GM18502 (cell line): ENCODE measurements around the gene ITGB6.
"Not testable (repeated sequence)": the region's sequence is repeated elsewhere in the genome, so short reads cannot be mapped to it uniquely, and the experiment has no call there.

ENCODE experiments used
- ATAC-seq: cut with Tn5 transposase; IDR thresholded peaks from one replicate; pipeline ENCODE4 v1.9.1; 2021; ENCODE audit warnings: mild to moderate bottlenecking; ENCODE audit not compliant: unreplicated experiment, poor library complexity

Gene ITGB6

DNA sequence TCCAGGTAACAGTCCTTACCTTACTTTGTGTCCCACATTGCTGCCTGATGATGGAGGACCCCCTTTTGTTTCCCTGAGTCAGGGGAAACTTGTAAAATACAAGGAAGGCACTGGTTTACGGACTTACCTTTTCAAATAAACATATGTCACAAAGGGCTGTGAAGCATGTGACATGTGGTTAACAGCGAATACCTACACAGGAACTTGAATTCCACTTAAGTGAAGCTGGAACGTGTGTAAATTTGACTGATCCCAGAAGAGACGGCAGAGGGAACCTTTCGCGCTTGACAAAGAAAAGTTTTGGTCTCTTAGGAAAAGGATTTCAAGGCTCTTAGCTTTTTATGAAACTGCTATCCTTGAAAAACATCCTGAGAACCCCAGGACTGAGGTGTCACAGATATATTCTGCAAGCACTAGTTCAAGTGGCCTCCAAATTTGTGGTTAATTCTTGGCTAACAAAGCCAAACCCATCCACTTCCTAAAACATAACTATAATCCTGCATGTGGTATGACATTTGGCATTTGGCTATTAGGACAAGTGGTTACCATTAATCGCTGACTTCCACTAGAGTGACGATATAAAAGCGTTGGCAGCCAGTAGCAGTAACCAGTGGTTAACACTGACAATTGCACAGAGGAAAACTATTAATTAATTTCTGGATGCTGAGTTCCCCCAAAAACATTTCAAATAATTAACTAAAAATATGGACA is 55.6 kb downstream of the ITGB6 start:
- ATAC-seq: no peak

- no peak for ATAC-seq
Measured at GRCh38 chr2:160142472-160142871, 57.6 kb downstream of the ITGB6 start.

GRCh38 chr2:160141912-160142311 is 58.2 kb downstream of the ITGB6 start:
- ATAC-seq: no peak

- ATAC-seq: no peak
Measured at GRCh38 chr2:160141419-160141818, 58.7 kb downstream of the ITGB6 start.

DNA sequence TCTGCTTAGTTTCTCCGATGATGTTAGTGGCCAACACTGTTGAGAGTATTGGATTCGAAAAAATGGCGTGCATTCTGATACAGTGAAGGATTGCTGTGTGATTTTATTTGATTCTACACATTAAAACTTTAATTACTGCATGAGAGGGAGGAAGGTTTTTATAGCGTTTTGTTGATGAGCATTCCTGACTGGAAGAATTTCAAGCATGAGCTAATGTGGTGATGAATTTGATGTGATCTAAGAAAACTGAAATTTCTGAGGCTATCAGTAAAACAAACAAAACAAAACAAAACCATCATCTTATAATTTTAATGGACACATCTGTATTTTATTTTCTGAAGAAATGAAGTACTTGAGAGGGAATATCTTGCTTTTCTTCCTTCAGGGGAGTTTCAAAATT is 59.6 kb downstream of the ITGB6 start:
- ATAC-seq: no peak

- ATAC-seq: no peak
Measured at GRCh38 chr2:160139991-160140390, 60.1 kb downstream of the ITGB6 start.

- ATAC-seq: no peak
Measured at GRCh38 chr2:160139350-160139749, 60.7 kb downstream of the ITGB6 start.

DNA sequence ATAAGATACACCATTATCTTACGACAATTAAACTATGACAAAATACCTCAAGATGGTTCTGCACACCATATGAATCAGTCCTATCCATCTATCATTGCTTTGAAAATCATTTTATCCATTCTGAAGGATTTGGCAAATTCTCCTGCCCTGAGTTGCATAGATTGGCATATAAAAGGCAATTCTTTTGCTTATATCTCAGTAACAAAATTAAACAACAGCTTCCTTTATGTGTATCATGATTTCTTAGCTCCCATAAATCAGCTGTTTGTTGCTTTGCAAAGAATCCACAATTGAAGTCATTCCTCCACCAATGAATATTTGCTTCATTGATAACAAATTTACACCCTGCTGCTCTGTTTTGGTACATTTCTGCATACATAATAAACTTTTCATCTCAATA is 61.7 kb downstream of the ITGB6 start:
- no peak for ATAC-seq

DNA sequence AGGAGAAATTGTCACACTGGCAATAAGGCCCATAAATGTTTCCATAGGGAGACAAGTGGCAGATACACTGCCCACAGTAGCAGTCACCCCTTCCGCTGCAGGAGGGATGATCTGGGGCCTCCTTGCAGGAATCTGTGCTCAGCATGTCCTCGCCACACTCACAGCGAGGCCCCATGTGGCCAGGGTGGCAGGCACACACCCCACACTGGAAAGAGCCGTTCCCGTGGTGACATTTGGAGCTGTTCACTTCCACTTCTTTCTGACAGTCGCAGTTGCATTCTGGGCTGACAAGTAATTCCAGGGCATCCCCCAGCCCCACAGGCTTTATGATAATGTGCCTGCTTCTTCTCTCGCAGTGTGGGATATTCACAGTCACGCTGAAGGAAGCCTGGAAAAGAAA is 62.6 kb downstream of the ITGB6 start:
- ATAC-seq: no peak

- ATAC-seq: no peak
Measured at GRCh38 chr2:160132761-160133160, 67.3 kb downstream of the ITGB6 start.

- no peak for ATAC-seq
Measured at GRCh38 chr2:160126756-160127155, 73.3 kb downstream of the ITGB6 start.

DNA sequence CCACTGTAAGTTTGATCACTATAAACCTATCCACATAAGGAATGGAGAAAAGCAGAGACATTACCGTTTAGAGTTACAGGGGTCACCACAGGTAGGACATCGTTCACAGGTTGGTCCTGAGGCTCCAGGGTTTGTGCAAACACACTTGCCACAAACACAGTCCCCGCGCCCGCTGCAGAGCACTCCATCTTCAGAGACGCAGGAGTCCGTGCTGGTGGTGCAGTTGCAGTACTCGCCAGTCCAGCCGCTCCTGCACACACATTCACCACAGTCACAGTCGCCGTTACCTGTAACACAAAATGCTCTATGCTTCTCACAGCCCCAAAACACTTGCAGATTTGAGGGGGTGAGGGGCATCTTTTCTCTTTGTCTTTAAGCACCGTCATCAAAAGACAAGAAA is 73.8 kb downstream of the ITGB6 start:
- no peak for ATAC-seq

DNA sequence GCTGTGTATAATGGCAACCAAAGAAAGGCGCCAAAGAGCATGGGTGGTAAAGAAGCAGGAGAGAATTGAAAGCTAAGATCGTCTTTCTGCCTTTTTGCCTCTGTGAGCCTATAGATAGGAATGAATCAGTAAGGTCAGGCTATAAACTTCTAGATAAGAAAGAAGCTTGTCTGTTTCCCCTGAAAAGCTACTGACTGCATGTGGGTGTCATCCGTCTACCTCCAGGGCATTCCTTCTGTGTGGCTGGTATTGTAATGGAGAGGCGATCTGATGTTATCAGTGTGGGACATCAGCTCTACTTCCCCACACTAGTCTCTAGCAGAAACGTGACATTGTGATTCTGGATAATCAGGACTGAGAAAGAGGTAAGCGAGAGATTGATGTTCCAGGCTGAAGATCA is 74.2 kb downstream of the ITGB6 start:
- no peak for ATAC-seq

DNA sequence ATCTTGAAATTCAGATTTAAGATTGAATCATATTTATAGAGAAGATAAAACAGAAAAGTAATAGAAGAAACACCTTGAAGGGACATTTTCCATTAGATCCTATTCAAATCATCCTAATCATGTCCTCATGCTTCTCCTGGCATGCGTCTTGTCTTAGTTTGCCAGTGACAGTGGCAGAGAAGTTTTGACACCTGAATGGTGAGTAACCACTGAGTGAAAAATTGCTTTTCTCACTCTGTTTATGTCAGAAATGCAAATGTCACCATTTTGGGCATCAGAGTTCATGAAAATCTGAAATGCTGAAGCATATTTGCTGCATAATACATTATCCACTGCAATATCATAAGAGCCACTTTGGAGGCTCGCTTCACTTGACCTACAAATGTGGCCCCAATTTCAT is 74.7 kb downstream of the ITGB6 start:
- ATAC-seq: no peak

GRCh38 chr2:160124571-160124970 is 75.5 kb downstream of the ITGB6 start:
- ATAC-seq: no peak

DNA sequence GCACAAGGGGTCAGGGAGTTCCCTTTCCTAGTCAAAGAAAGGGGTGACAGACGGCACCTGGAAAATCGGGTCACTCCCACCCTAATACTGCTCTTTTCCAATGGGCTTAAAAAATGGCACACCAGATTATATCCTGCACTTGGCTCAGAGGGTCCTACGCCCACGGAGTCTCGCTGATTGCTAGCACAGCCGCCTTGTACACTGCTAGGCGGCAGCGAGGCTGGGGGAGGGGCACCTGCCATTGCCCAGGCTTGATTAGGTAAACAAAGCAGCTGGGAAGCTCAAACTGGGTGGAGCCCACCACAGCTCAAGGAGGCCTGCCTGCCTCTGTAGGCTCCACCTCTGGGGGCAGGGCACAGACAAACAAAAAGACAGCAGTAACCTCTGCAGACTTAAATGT is 85.4 kb downstream of the ITGB6 start:
- ATAC-seq: not testable (repeated sequence)

DNA sequence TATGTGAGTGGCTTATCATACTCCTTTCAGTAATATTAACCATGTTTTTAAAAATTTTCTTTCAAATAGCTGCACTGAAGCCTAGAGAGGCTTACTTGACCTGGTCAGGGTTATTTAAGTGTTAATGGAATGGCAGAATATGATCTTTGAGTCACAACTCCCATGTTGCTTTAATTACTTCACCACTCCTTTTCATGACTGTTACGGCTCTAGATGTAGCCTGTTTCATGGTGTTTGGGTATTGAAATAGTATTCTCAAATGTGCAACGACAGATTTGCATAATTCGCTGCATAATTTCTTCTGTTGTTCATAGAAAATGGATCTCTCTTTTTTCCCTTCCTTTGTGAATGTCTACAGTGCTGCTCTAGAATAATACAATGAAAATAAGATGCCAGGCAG is 86.1 kb downstream of the ITGB6 start:
- no peak for ATAC-seq

DNA sequence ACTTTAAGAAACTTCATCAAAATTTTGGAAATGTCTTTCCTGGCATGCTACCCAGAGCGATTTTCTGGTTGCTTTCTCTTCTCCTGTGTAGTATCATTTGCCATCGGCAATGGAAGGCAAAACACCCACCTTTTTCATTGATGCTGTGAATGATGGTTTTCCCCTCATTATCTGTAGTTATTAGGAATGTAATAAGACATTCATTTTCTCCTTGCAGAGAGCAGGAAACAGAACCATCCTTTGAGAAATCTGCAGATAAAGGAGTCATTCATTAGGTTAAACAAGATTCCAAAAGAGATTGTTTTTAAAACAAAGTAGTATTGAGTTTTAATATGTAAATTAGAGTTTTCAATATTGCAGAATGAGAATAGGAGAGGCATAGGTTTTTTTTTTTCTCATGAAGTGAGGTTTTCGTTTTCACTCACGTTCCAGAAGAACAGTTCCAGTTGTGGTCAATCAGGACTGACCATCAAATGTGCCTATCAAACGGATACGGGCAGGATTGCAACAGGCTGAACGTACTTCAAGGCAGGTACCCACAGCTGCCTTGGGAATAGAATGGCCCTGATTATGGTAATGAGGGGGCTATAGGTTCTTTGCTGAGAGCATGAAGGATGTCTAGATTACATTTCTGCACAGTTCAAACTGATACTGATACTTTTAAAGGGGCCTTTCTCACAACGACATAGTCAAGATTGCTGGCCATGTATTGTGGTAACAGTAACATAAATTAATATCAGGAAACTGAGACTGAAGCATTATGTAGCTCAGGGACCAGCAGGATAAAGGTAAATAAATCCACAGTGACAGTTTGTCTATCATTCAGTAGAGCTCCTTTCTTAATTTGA is 87.9 kb downstream of the ITGB6 start:
- peak; percentile 74 for ATAC-seq

DNA sequence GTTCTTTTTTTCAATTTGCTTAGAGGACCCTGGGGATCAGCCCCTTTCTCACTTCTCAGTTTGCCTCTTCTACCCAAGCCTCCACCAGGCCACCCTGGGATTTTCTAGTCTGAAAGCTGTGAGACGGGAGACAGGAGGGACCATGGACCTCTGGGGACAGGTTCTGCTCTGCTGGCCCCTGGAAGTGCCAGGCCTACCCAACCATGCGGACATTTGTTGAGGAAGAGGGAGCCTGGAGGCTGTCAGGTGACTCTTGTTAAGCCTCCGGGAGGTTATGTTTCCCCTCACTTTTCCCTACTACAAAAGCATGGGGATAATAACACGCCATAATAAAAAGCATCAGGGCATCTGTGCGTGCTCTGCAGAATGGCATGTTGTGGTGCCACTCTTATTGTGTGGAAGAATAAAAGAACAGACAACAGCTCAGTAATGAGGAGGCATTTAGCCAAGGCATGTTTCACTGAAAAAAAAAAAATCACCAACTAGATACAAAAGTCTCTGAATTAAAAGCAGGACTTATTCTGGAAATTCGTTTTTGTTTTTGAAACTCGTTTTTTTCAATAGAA is 89.3 kb downstream of the ITGB6 start:
- no peak for ATAC-seq

GRCh38 chr2:160109939-160110673 is 90.0 kb downstream of the ITGB6 start:
- peak; percentile 75 for ATAC-seq

DNA sequence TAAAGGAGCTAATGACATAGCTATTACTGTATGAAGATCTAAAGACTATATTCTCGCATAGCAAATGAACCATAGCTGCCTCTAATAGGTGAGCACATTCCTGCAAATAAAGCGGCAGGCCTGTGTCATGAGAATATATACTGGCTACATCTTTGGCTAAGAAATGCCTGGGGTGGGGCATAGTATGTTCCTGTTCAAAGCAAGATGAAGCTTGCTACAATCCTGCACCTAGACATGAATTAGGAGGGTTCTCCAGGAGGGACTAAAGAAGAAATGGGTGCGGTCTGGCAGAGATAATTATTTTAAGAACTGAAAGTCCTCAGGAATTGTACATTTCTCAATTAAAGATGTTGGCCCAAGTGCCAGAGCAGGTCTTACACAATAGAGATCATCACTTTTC is 90.8 kb downstream of the ITGB6 start:
- no peak for ATAC-seq
